Activated CD4-positive, alpha-beta T cell treated with anti-CD3 and anti-CD28 coated beads, Interleukin-2, Interleukin-4, amounts not matched to agents 100 ng/mL and 50 ng/mL, durations not matched to agents 16 hours and 8 hours (primary cell): ENCODE results near the gene PHF2.
A peak's percentile ranks its signal among the peaks of the same experiment; 100 is the strongest.

Experiments used
- DNase-seq: peaks from one replicate; pipeline ENCODE4 v3.0.0-alpha.2; 2020; ENCODE audit warnings: low spot score

The PHF2 gene

DNA sequence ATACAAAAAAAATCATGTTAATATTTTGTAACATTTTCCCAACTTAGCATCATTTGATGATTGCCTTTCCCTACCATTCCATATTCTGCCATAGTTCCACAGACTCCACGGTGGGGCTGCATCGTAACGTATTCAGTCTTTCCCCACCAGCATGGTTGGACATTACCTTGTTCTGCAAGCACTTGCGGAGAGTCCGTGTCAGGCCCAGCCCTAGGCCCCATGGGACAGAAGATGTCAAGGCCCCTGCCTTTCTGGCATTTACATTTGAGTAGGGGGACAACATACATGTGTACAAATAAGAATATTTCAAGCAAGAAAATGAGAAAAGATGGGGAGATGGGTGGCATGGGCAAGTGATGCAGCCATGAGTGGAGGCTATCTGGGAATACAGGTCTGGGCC is 8.2 kb upstream of the PHF2 start:
- DNase-seq: no peak

DNA sequence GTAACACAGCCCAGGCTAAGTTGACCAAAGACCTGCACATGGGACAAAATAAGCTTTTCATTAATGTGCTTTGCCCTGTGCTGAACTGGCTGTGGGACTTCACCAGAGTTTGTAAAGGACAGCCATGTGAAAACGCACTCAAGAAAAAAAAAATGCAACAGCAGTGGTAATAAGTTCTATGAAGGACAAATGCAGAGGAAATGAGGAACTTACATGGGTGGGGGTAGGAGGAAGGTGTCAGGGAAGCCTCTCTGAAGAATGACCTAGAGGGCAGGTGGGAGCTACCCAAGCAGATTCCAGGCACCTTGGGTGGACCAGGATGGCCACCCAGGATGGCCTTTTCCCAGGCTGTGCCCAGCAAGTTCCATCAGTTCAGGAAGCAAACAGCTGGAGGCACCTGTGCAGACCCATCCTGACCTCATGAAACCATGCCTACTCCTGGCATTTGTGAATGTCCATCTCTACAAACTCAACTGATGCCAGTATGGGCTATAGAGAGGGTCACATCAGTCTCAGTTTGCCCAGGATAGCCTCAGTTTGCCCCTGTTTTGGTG is 6.7 kb upstream of the PHF2 start:
- DNase-seq: no peak

DNA sequence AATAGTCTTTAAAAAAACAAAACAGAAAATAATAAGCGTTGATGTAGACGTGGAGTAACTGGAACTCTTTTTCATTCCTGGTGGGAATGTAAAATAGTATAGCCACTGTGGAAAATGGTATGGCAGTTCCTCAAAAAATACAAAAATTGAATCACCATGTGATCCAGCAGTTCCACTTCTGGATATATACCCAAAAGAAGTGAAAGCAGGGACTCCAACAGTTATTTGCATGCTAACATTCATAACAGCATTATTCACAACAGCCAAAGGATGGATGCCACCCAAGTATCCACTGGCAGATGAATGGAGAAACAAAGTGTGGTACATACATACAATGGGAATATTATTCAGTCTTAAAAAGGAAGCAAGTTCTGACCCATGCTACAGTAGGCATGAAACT is 4.2 kb upstream of the PHF2 start:
- DNase-seq: no peak

DNA sequence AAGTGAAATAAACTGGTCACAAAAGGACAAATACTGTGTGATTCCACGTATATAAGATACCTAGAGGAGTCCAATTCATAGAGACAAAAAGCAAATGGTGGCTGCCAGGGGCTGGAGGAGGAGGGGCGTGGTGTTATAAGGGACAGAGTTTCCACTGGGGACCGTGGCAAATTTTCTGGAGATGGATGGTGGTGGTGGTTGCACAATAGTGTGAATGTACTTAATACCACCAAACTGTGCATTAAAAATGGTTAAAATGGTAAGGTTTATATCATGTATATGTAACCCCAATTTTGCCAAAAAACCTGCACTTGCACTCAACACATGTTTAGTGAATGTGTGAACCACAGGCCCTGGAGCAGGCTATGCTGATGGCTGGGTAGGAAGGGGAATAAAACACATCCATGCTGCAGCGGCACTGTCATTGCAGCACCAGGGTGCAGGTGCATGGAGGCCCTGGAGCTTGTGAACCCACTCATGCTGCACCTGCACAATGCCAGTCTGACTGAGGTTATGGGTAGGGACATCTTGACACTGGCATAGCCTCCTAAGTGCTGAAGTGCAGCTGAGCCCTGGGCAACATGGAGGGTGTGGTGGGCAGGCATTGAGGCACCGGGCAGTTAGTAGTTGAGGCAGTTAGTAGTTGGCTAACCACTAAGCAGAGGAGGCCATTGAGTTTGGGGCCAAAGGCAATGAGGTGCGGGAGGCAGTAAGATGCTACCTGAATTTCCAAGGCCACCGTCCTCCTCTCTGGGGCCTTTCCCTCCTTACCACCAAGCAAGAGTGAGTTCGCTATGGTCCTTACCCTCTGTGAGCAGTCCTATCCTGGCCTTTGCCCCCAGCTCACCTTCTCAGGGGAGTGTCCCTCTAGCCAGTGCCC is 3.5 kb upstream of the PHF2 start:
- DNase-seq: no peak

DNA sequence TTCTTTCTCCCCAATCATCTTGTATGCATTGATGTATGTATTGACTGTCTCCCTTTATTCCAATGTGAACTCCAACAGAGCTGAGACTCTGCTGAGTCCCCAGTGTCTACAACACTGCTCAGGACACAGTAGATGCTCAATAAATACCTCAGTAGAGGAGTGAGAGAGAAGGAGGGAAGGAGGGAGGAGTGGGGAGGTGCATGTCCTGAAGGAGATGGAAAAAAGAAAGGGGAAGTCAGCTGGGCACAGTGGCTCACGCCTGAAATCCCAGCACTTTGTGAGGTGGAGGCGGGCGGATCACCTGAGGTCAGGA is 2.9 kb upstream of the PHF2 start:
- no peak for DNase-seq

DNA sequence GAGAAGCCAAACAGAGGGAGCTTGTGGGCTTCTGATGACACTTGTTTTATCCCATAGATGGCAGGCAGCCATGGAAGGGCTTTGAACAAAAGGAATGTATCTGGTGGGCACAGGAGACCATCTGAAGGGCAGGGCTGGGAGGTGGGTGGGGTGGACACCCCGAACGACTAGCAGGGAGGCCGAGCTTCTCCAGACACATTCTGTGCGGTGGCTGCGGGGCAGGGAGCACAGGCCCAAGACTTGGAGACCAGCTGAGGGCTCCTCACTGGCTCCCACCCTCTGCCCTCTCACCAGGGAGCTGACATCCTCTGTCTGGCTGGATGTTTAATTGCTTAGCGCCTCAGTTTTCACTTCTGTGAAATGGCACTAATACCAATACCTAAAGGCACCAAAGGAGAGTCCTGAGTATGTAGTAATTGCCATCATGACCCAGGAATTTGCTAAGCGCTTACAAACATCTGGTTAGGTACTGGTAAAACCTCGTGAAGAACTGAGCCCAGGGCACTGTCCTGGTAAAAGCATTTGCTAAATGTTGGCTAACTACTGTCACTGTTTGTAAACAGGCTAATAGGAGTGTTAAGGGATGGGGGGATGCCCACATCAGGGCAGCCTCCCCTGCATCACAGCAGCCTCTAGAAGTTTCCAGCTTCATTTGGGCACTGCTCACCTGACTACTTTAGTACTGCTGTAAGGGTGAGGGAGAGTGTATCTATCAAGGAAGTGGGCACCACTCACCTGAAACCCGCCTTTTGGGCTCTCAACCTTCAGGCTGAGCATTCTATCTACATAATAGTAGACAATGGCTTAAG is 2.1 kb upstream of the PHF2 start:
- no peak for DNase-seq

DNA sequence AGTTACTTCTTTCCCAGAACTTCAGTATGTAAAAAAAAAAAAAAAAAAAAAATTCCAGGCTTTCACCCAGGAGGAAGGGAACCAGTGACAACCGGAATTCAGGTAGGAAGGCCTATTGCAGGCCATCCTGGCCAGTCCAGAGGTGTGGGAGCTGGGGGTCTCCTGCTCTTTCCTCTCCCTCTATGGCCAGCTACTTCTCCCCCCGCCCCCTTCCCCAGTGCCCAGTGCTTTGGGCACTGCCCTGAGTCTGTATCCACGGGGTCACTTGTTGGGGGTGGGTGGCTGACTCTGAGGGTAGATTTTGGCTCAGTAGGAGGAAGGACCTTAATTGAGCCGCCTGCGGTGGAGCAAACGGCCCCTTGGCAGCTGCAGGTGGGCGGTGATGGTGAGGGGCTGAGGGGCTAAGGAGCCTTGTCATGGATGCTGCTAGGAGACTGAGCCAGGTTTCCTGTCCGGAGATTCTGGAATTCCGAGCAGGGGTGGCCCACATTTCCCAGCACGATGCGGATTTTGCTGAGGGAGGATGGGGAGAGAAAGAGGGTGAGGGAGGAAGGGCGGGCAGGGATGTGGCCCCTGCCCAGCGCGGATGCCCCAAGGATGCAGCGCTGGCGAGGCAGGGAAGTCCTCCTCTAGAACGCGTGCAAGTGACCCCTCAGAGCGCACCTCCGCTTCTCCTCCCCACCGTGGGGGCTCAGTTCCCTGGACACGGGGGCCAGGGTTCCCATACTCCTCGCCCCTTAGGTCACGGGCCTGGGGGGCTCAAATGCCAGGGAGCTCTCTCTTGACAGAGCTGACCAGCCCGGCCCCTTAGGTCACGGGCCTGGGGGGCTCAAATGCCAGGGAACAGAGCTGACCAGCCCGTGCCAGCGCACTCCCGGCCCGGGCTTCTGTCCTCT is 1.2 kb upstream of the PHF2 start:
- DNase-seq: no peak

DNA sequence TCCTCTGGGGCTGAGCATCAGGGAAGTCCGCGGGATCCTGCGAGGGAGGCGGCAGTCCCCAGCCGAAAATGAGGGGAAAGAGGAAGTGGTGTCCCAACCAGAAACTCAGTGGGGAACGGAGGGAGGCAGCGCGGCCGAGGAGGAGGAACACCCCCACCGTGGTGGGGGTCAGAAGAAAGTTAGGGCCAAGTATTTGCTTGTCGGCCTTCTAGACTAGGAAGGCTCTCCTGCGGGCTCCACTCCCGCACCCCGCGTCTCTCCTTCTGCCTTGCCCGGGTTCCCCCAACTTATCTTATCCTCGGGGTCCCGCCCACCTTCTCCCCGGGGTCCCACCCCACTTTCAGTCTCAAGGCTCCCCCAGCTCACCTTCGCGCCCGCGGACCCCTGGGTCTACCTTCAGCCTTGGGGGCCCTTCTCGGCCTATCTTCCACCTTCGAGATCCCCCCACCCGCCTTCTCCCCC is 557 bp upstream of the PHF2 start:
- peak; percentile 39 for DNase-seq

DNA sequence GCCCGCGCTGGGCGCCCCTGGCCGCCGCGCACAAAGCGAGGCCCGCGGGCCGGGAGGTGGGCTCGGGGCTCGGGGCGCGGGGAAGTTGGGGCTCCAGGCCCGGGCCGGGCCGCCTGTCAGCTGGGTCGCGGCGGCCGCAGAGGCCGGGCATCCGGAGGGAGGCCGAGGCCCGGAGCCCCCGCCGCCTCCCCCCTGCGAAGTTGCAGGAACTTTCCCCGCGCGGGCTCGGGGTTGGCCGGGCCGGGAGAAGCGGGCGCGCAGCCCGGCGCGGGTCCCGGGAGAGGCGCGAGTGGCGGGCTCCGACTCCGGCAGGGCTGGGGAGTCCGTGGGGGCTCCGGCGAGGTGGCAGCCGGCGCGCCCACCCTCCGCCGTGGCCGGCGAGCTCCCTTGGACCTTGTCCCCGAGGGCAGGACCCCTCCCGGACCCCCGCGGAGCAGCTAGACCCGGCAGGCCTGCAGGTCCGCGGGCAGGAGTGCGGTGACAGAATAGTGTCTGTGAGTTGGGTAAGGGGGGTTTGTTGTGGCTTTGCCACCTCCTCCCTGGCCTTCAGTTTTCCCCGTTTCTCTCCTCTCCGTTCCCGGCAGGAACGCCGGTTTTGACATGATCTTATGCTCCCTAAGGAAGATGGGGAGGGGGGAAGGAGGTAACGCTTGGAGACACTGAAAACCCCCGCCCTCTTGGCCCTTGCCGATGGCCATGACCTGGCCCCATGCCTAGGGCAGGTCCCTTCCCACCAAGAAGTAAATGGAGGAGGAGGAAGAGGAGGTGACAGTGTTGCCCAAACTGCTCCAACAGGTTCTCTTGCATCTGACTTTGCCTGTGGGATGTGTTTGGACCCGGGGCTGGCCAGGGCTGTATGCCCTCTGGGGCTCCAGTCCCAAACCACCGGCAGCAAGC is 942 bp downstream of the PHF2 start:
- no peak for DNase-seq

DNA sequence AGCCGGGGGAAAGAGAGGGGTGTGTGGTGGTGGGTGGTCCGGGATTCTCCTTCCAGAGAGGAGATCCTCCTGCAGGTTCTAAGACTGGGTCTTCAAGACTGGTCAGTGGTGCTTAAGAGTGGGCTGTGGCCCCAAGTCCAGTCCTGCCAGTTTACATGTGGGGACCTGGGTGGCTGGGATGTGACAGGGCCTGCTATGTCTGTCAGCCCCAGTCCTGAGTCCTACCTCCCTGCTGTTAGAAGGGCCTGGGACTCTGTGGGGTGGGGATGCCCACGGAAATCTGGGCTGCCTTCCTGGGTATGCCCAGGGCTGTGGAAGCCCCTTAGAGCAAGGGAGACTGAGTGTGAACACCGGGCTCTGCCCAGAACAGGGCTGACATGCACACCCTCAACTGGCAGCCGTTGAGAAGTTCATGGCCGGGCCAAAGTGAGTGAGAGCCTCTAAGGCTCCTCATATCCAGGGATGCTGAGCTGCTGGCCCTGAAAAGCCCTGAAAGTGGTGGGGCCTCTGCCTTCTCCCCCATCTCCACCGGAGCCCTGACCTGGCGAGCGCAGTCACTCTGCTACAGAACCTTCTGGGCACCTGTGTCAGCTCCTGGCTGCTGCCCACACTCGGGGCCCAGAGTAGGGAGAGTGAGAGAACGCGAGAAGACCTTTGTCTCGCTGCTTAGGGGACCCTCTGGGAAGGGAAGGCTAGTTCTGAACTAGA is 1.7 kb downstream of the PHF2 start:
- no peak for DNase-seq

DNA sequence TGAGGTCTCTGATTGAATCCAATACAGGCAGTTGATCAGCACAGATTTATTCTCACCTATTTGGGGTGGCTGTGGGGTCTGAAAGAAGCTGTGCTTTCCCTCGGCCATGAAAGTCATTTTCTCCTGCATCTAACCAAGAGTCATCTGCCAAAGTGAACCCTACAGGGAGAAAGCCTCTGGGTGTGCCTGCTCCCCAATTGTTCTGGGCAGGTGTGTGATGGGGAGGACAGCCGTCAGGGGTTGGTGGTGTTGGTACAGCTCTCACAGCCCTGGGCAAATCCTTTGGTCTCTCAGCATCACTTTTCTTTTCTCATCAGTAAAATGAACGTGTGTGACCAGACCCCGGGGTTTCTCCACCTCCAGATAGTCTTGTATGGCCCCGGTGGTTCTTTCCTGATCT is 2.5 kb downstream of the PHF2 start:
- no peak for DNase-seq

DNA sequence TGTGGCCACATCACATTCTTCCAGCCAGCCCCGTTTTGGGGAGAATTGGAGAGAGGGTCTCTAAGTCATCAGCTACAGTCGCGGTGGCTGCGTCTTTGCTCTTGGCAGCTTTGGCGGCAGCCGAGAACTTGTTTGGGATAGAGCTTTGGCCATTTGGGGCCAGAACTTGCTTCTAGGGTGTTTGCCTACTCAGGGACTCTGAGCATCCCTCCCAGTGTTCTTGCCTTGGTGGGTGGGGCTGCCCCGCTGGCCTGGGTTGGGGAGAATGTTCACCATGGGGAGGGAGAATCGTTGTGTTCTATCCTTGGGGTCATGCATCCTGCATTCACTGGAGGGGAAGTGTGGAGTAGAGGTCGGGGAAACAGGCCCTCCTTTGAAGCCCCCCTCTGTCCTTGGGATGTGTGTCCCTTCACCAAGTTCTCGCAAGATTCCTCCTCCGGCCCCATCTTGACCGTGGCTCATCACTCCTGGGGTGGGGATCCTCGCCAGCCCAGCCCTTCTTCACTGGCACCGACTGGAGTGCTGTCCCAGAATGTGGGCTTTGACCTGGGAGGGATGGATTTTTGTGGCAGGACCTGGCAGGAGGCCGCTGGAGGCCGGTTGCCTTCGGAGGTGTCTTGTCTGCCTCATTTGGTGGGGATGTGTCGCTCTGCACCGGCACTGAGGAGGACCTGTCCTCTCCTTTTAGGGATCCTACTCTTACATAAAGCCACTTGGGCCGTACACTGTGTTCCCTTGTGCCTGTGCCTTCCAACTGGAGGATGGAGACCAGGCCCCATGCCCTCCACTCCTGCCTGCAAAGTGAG is 3.5 kb downstream of the PHF2 start:
- DNase-seq: no peak

DNA sequence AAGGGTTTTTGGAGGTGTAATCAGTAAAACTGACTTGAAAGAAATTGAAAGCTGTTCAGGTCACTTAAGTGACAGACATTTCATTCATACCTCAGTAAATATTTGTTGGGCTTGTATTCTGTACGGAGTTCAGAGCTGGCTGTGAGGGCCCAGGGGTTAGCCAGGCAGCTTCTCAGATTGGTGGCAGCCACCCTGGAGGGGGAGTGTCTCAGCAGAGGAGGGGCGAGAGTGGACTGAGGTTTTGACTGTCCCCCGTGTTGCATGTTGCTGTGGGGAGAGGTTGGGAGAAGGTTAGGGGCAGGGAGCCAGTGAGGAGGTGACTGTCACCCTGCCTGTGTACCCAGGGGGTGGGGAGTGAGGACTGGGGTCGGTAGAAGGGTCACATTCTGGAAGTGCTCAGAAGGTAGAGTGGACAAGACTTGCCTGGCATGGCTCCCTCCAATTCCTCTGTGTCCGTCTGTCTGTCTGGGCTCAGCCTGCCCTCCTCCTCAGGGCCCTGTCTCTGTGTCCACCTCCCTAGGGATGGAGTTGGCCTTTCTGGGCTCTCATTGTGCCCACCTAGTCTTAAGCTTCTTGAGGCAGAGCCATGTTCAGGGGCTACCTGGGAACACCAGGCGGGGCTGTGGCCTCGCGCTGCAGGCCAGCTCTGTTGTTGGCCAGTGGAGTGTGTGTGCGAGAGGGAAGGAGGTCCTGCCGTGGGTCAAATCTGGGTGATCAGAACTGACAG is 4.4 kb downstream of the PHF2 start:
- no peak for DNase-seq

DNA sequence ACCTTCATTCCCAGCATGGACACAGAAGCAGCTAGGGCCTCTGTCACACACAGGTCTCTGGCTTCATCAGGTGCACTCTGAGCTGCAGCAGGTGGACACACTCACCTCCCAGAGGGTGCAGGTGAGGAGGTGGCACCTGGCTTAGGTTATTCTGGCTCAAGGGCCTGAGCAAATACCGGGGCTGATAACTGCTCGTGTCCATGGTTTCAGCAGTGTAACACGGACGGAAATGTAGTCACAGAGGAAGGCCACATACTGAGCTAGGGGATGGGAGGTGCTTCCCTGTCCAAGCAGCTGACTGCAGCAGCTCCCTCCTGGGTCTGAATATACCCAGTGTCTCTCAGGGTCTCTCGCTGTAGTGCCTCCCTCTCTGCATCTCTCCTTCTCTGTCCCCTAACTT is 5.7 kb downstream of the PHF2 start:
- no peak for DNase-seq

DNA sequence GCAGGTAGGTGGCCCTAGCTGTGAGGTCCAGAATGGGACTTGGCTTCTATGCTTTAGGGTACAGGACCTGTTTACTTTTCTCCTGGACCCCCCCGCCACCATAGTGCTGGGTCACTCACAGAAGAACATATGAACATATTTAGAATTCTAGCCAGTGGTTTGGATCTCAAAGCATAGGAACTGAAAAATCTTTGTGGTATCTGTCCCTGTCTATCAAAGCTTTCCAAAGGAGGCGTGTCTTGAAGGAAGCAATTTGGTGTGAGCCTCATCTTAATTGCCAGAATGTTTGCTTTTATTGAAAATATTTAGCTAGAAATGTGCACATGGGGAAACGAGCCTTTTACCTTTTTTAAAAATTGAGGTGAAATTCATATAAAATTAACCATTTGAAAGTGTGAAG is 6.2 kb downstream of the PHF2 start:
- no peak for DNase-seq

DNA sequence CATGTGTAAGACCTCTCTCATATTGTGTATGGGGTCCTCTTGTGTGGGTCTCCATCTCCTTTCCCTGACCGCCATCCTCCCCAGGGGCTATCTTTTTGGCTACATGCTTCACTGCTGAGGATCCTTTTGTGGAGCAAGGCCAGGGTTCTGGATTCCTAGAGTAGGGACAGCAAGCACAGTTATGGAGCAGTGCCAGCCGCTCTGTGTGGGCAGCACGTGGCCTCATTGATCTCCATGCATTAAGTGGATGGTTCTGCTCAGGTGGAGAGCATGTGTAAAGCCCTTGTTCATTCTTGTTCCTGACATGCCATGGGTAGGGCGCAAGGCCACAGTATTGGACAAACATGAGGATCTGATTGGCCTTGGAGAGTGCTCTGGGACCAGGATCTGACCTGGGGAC is 8.9 kb downstream of the PHF2 start:
- no peak for DNase-seq

DNA sequence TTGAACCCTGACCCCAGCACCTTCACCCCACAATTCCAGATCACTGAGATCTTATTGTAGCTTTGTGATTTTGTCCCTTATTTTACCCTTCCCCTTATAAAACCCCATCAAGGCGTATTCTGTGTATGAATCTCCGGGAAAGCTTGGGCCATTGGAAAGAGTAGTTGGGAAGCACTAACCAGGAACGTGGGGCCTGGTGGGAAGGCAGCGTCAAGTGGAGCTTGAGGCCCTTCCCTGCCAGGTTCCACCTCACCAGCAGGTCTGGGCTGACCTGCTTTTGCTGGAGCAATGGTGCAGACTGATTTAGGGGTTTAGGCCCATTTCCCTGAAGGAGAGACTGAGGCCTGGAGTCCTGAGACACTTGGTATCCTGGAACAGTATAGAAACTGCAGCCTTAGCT is 9.3 kb downstream of the PHF2 start:
- DNase-seq: no peak

DNA sequence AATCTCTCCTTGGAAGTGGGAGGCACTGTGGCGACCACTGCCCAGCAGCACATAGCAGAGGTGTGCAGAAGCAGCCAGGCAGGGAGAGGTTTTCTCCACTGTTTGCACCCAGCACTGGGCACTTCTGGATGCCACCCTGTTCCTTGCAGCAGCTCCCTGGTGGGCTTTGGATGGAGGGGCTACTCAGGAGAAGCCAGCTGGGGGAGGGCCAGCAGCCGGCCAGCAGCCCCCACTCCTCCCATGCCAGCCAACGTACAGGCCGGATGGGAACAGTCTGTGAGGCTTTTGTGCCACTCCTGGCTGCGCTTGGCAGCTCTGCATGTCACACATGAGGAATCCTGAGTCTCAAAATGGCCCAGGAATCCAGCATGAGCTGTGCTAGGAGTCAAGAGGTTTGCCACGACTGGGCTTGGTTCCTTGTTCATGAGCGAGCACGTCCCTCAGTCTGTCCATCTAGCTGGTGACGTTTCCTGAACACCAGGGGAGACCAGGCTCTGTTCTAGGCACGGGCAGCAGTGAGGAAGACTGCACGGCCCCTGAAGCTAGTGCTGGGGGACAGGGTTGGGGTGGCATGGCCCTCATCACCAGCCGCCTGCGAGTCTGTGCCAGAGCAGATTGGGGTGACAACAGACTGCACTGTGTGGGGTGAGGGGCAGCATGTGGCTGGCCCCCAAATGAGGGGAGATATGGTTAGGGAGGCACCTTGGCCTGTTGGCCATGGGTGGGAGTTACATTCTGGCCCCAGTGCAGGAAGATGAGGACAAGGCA is 10.1 kb downstream of the PHF2 start:
- DNase-seq: no peak
